HepG2 (cell line): Measurements from ENCODE around the gene RERE. TPM values are rescaled to one million over a fixed set of nuclear protein-coding genes. Genes with fewer than 3 reads are reported as not detected.

Experiments used
- ATAD3A ChIP-seq: sonication (generic); formaldehyde crosslinking; IDR thresholded peaks from 2 replicates; pipeline ENCODE4 v1.4.0; 2020; ENCODE audit warnings: missing genetic modification reagents
- BCL6 ChIP-seq: IDR thresholded peaks from 2 replicates; pipeline ENCODE4 v1.6.1; 2016; ENCODE audit warnings: missing genetic modification reagents, missing compliant biosample characterization
- JDP2 ChIP-seq: sonication (generic); formaldehyde crosslinking; IDR thresholded peaks from 2 replicates; pipeline ENCODE4 v1.8.1; 2022; ENCODE audit warnings: missing genetic modification reagents, borderline replicate concordance
- NCOA5 ChIP-seq: sonication (generic); formaldehyde crosslinking; IDR thresholded peaks from 2 replicates; pipeline ENCODE4 v1.4.0; 2020; ENCODE audit warnings: missing genetic modification reagents
- PHF20 ChIP-seq: sonication (generic); formaldehyde crosslinking; IDR thresholded peaks from 2 replicates; pipeline ENCODE4 v1.5.0; 2020; ENCODE audit warnings: mild to moderate bottlenecking, missing genetic modification reagents
- RCOR2 ChIP-seq: IDR thresholded peaks from 2 replicates; pipeline ENCODE4 v1.6.1; 2016; ENCODE audit warnings: missing biosample characterization, missing genetic modification reagents
- RXRA ChIP-seq: sonication (generic); formaldehyde crosslinking; IDR thresholded peaks from 2 replicates; pipeline ENCODE4 v1.5.1; 2020; ENCODE audit warnings: missing genetic modification reagents
- RXRB ChIP-seq: IDR thresholded peaks from 2 replicates; pipeline ENCODE4 v1.6.1; 2016; ENCODE audit warnings: borderline replicate concordance, missing genetic modification reagents, missing compliant biosample characterization
- SMAD9 ChIP-seq: sonication (generic); formaldehyde crosslinking; IDR thresholded peaks from 2 replicates; pipeline ENCODE4 v1.5.1; 2020; ENCODE audit warnings: mild to moderate bottlenecking, missing genetic modification reagents
- SRF ChIP-seq: IDR thresholded peaks from 2 replicates; pipeline ENCODE4 v1.6.1; 2011; ENCODE audit warnings: mild to moderate bottlenecking, low read depth, low read length, moderate library complexity
- ZMYM4 ChIP-seq: sonication (generic); formaldehyde crosslinking; IDR thresholded peaks from 2 replicates; pipeline ENCODE4 v1.8.1; 2023; ENCODE audit warnings: mild to moderate bottlenecking, missing genetic modification reagents
- ZNF253 ChIP-seq: sonication (generic); formaldehyde crosslinking; IDR thresholded peaks from 2 replicates; pipeline ENCODE4 v1.8.0; 2022; ENCODE audit warnings: mild to moderate bottlenecking, missing genetic modification reagents, borderline replicate concordance
- ZNF274 ChIP-seq: sonication (generic); formaldehyde crosslinking; IDR thresholded peaks from 2 replicates; pipeline ENCODE4 v1.5.1; 2020; ENCODE audit warnings: mild to moderate bottlenecking, missing genetic modification reagents
- ZNF335 ChIP-seq: sonication (generic); formaldehyde crosslinking; IDR thresholded peaks from 2 replicates; pipeline ENCODE4 v1.4.0; 2020; ENCODE audit warnings: missing genetic modification reagents
- ZNF367 ChIP-seq: sonication (generic); formaldehyde crosslinking; IDR thresholded peaks from 2 replicates; pipeline ENCODE4 v1.4.0; 2020; ENCODE audit warnings: missing genetic modification reagents, borderline replicate concordance
- ZNF446 ChIP-seq: sonication (generic); formaldehyde crosslinking; IDR thresholded peaks from 2 replicates; pipeline ENCODE4 v1.5.0; 2020; ENCODE audit warnings: mild to moderate bottlenecking, missing genetic modification reagents
- ZNF605 ChIP-seq: sonication (generic); formaldehyde crosslinking; IDR thresholded peaks from 2 replicates; pipeline ENCODE4 v1.8.0; 2022; ENCODE audit warnings: mild to moderate bottlenecking, missing genetic modification reagents
- ZNF841 ChIP-seq: sonication (generic); formaldehyde crosslinking; IDR thresholded peaks from 2 replicates; pipeline ENCODE4 v1.8.1; 2023; ENCODE audit warnings: missing genetic modification reagents, borderline replicate concordance
- ZSCAN31 ChIP-seq: sonication (generic); formaldehyde crosslinking; IDR thresholded peaks from 2 replicates; pipeline ENCODE4 v1.5.0; 2020; ENCODE audit warnings: low read depth, mild to moderate bottlenecking, missing genetic modification reagents
- polyA plus RNA-seq, 8 experiments: library from polyadenylated mRNA; depleted of rRNA in 3 of 8; stranded (reverse) in 7 of 8; unstranded in 1 of 8; fragments of >200 nt; fragmentation: Illumina TruSeq in 4 of 8; extraction: Trizol in 4 of 8; gene quantifications; 2 replicates each; pipeline versions ENCODE4 v1.2.1 to v1.2.3, GENCODE V29; 2011 to 2016; ENCODE audit warnings: low read depth in 4 of 8, missing spikeins in 1 of 8, mixed read lengths in 1 of 8; ENCODE audit not compliant: insufficient read depth in 1 of 8
- total RNA-seq, 5 experiments: library from RNA; depleted of rRNA; stranded (reverse); fragments of >200 nt; fragmentation: Illumina TruSeq; extraction: Trizol; gene quantifications; 2 replicates each; pipeline ENCODE4 v1.2.3, GENCODE V29; 2016; ENCODE audit warnings: low read depth in 1 of 5
- TF ChIP-seq, protein P1 (sequence below): sonication (generic); formaldehyde crosslinking; IDR thresholded peaks from 2 replicates; pipeline ENCODE4 v1.5.0; 2020; ENCODE audit warnings: mild to moderate bottlenecking, missing genetic modification reagents, borderline replicate concordance
- TF ChIP-seq, protein P2 (sequence below): sonication (generic); formaldehyde crosslinking; IDR thresholded peaks from 2 replicates; pipeline ENCODE4 v1.5.0; 2020; ENCODE audit warnings: missing genetic modification reagents, mild to moderate bottlenecking, borderline replicate concordance
- TF ChIP-seq, protein P3 (sequence below): sonication (generic); formaldehyde crosslinking; IDR thresholded peaks from 2 replicates; pipeline ENCODE4 v1.4.0; 2020; ENCODE audit warnings: missing genetic modification reagents
- TF ChIP-seq, protein P4 (sequence below): sonication (generic); formaldehyde crosslinking; IDR thresholded peaks from 2 replicates; pipeline ENCODE4 v1.5.1; 2020; ENCODE audit warnings: missing genetic modification reagents, mild to moderate bottlenecking, borderline replicate concordance

RERE gene
- total and polyA plus RNA-seq, 2 of the 13 experiments (the other 11 are each of a cell fraction or from before 2014, with no cell fraction given): 18.3 to 21.9 TPM

DNA sequence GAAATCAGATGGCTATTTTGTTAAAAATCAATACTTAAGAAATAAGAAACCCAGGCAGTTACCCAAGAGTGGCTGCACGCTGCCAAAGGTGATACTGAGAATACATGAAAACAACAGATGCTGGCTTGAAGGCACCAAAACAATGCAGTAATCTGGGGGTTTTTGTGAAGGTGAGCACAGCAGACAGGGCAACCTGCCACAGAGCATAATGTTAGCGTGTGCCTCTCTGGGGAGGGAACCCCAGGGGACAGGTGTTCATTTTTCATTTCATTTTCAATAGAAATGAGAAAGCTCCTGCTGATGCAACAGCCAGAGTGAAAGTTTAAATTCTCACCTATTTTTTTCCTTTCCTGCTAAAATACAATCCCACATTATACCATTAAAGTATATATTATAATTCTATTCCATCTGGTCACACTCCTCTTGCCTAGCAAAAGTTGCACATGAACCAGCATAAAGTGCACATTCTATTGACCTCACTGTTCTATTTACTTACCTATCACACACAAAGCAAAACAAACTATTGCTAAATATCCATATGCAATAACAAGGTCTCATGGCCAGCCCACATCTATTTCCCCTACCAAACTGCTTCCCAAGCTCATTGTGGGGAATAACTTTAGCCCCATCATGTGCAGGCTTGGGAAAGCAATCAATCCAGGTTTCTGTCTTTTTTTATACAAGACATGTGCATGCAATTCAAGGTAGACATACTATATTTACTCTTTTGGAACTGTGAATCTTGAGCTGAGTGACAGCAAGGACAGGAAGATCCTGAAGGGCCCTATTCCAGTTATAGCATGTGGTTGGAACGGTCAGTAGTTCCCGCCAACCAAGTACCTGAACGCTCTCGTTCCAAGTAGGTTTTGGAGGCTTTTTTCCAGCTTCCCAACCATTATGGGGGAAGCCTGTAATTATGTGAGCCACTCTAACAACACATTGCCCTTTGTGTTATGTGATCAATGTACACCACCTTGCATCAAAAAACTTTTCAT lies 173.6 kb downstream of the RERE start (continued):
- TF ChIP-seq, protein P1, sequence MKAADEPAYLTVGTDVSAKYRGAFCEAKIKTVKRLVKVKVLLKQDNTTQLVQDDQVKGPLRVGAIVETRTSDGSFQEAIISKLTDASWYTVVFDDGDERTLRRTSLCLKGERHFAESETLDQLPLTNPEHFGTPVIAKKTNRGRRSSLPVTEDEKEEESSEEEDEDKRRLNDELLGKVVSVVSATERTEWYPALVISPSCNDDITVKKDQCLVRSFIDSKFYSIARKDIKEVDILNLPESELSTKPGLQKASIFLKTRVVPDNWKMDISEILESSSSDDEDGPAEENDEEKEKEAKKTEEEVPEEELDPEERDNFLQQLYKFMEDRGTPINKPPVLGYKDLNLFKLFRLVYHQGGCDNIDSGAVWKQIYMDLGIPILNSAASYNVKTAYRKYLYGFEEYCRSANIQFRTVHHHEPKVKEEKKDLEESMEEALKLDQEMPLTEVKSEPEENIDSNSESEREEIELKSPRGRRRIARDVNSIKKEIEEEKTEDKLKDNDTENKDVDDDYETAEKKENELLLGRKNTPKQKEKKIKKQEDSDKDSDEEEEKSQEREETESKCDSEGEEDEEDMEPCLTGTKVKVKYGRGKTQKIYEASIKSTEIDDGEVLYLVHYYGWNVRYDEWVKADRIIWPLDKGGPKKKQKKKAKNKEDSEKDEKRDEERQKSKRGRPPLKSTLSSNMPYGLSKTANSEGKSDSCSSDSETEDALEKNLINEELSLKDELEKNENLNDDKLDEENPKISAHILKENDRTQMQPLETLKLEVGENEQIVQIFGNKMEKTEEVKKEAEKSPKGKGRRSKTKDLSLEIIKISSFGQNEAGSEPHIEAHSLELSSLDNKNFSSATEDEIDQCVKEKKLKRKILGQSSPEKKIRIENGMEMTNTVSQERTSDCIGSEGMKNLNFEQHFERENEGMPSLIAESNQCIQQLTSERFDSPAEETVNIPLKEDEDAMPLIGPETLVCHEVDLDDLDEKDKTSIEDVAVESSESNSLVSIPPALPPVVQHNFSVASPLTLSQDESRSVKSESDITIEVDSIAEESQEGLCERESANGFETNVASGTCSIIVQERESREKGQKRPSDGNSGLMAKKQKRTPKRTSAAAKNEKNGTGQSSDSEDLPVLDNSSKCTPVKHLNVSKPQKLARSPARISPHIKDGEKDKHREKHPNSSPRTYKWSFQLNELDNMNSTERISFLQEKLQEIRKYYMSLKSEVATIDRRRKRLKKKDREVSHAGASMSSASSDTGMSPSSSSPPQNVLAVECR (CRISPR knock-in tag): peak; percentile 33; the same call in 1 of the 2 replicates
- TF ChIP-seq JDP2 (CRISPR knock-in tag): no peak
- peak; percentile 95 for TF ChIP-seq RXRB
- no peak for TF ChIP-seq ZNF253 (CRISPR knock-in tag)
- no peak for TF ChIP-seq RCOR2 (CRISPR knock-in tag)
- no peak for TF ChIP-seq SMAD9 (CRISPR knock-in tag)
- no peak for TF ChIP-seq SRF
- TF ChIP-seq, protein P2, sequence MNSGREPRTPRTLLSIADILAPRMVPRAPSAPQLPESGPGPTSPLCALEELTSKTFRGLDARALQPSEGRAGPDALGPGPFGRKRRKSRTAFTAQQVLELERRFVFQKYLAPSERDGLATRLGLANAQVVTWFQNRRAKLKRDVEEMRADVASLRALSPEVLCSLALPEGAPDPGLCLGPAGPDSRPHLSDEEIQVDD: no peak
- TF ChIP-seq ZMYM4 (CRISPR knock-in tag): peak; percentile 19; the same call in 1 of the 2 replicates
- TF ChIP-seq BCL6: peak; percentile 81
- TF ChIP-seq ZNF274 (CRISPR knock-in tag): no peak
- no peak for TF ChIP-seq ZNF335 (CRISPR knock-in tag)
- 0 out of 2 replicates have a peak, but pooled peaks have one; percentile 26 for TF ChIP-seq ZNF841 (CRISPR knock-in tag)
- TF ChIP-seq, protein P3, sequence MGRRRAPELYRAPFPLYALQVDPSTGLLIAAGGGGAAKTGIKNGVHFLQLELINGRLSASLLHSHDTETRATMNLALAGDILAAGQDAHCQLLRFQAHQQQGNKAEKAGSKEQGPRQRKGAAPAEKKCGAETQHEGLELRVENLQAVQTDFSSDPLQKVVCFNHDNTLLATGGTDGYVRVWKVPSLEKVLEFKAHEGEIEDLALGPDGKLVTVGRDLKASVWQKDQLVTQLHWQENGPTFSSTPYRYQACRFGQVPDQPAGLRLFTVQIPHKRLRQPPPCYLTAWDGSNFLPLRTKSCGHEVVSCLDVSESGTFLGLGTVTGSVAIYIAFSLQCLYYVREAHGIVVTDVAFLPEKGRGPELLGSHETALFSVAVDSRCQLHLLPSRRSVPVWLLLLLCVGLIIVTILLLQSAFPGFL (CRISPR knock-in tag): no peak
- TF ChIP-seq RXRA (CRISPR knock-in tag): peak; percentile 29; the same call in 1 of the 2 replicates
- no peak for TF ChIP-seq NCOA5 (CRISPR knock-in tag)
- TF ChIP-seq, protein P4, sequence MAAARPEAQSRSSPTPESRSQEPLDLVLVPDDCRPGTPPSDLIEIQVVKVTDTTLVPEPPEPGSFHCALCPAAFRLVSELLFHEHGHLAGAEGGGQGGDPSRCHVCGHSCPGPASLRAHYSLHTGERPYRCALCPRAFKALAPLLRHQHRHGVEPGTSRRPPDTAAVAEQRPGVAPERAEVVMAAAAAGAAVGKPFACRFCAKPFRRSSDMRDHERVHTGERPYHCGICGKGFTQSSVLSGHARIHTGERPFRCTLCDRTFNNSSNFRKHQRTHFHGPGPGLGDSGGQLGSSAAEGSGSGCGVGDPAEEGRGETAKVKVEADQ: no peak
- TF ChIP-seq ZSCAN31 (CRISPR knock-in tag): 0 out of 2 replicates have a peak, but pooled peaks have one; percentile 47
- no peak for TF ChIP-seq PHF20
- TF ChIP-seq ATAD3A (CRISPR knock-in tag): no peak
- no peak for TF ChIP-seq ZNF446 (CRISPR knock-in tag)
- TF ChIP-seq ZNF367 (CRISPR knock-in tag): no peak
- peak; percentile 40; the same call in 1 of the 2 replicates for TF ChIP-seq ZNF605 (CRISPR knock-in tag)
